NCI-H748 (cell line): ENCODE measurements around the gene TRPM2.
A peak's percentile ranks its signal among the peaks of the same experiment; 100 is the strongest.

Experiments
- DNase-seq: peaks from one replicate; lab custom pipeline; 2025; ENCODE audit not compliant: unreplicated experiment; lab: John Stamatoyannopoulos, UW

Gene TRPM2

GRCh38 chr21:44353191-44353970 is at the start of gene TRPM2:
Gene TRPM2, plus strand, starts transcription at chr21:44353621. Its CDS starts 80 bp downstream, at chr21:44353701.
- no peak for DNase-seq

- DNase-seq, result no peak
These were observed 49.3 kb upstream of the TRPM2 start for GRCh38 chr21:44304011-44304616.

GRCh38 chr21:44304877-44305293 is 48.5 kb upstream of the TRPM2 start:
- DNase-seq, result peak; percentile 27

GRCh38 chr21:44305691-44306090 is 47.7 kb upstream of the TRPM2 start:
- no peak for DNase-seq

GRCh38 chr21:44306936-44307704 is 46.3 kb upstream of the TRPM2 start:
- no peak for DNase-seq

GRCh38 chr21:44310628-44311507 is 42.6 kb upstream of the TRPM2 start:
- DNase-seq, result no peak

GRCh38 chr21:44312089-44312488 is 41.3 kb upstream of the TRPM2 start:
- DNase-seq, result no peak

GRCh38 chr21:44312716-44313115 is 40.7 kb upstream of the TRPM2 start:
- no peak for DNase-seq

- DNase-seq, result no peak
These were observed 40.0 kb upstream of the TRPM2 start for GRCh38 chr21:44313451-44313850.

GRCh38 chr21:44314128-44314527 is 39.3 kb upstream of the TRPM2 start:
- DNase-seq, result no peak

- DNase-seq, result no peak
These were observed 38.9 kb upstream of the TRPM2 start for GRCh38 chr21:44314561-44314960.

- DNase-seq, result no peak
These were observed 37.7 kb upstream of the TRPM2 start for GRCh38 chr21:44315691-44316203.

GRCh38 chr21:44316277-44316900 is 37.0 kb upstream of the TRPM2 start:
- no peak for DNase-seq

- DNase-seq, result no peak
These were observed 36.1 kb upstream of the TRPM2 start for GRCh38 chr21:44317241-44317782.

- DNase-seq, result no peak
These were observed 35.5 kb upstream of the TRPM2 start for GRCh38 chr21:44317871-44318270.

GRCh38 chr21:44318489-44319285 is 34.7 kb upstream of the TRPM2 start:
- no peak for DNase-seq

- DNase-seq, result no peak
These were observed 33.9 kb upstream of the TRPM2 start for GRCh38 chr21:44319407-44320065.

GRCh38 chr21:44320847-44321246 is 32.6 kb upstream of the TRPM2 start:
- DNase-seq, result no peak
